Prostate gland (tissue), 2 donors: ENCODE data around the gene TMA7B. TPM values are rescaled to one million over a fixed set of nuclear protein-coding genes. Genes with fewer than 3 reads are reported as not detected.

Experiments
- DNase-seq: peaks from one replicate; pipeline ENCODE4 v3.0.0-alpha.2; 2019; ENCODE audit warnings: low spot score
- H3K27ac ChIP-seq, 2 donors: fragments of 200-600 bp; sonication (generic); 2 replicates each; pipeline ENCODE4 v1.5.1; 2017 to 2019
- H3K27me3 ChIP-seq: fragments of 200-600 bp; sonication (generic); replicated peaks from 2 replicates; pipeline ENCODE4 v1.5.1; 2019; ENCODE audit not compliant: insufficient read depth
- H3K36me3 ChIP-seq, 2 donors: fragments of 200-600 bp; sonication (generic); 1 replicate in 1 of 2; 2 replicates in 1 of 2; pipeline versions ENCODE4 v1.5.1 to v1.8.1; 2017 to 2019
- H3K4me1 ChIP-seq: fragments of 200-600 bp; sonication (generic); replicated peaks from 2 replicates; pipeline ENCODE4 v1.5.1; 2019
- H3K4me3 ChIP-seq, 2 donors: fragments of 200-600 bp; sonication (generic); 2 replicates each; pipeline ENCODE4 v1.5.1; 2017 to 2019
- H3K9me3 ChIP-seq: fragments of 200-600 bp; sonication (generic); 2 replicates; pipeline ENCODE4 v1.5.1; 2017
- CTCF ChIP-seq, 4 experiments: fragments of 200-600 bp in 2 of 4; fragments of 450-650 bp in 2 of 4; sonication (generic) in 2 of 4; IDR thresholded peaks; 1 replicate in 3 of 4; 2 replicates in 1 of 4; pipeline ENCODE4 v1.5.1; 2016 to 2019; ENCODE audit warnings: antibody characterized with exemption in 4 of 4, mild to moderate bottlenecking in 2 of 4, moderate library complexity in 2 of 4
- POLR2A ChIP-seq: fragments of 450-650 bp; IDR thresholded peaks from one replicate; pipeline ENCODE4 v1.6.1; 2016; ENCODE audit warnings: antibody characterized with exemption, mild to moderate bottlenecking
- POLR2AphosphoS5 ChIP-seq: sonication (generic); formaldehyde crosslinking; IDR thresholded peaks from one replicate; pipeline ENCODE4 v1.6.1; 2017; ENCODE audit warnings: antibody characterized with exemption
- WGBS: methylation state at CpG from one replicate; pipeline ENCODE4 v1.1.5; 2018; 5-methylcytosine and 5-hydroxymethylcytosine counted together
- intact Hi-C: fragments of 100-400 bp; cut with DNase I; formaldehyde crosslinking; loops from one replicate; pipeline ENCODE4 v1.14.2; 2022
- total RNA-seq, 2 donors: library from RNA; depleted of rRNA; stranded (reverse); fragments of >200 nt; gene quantifications; one replicate each; pipeline ENCODE4 v1.1.0, GENCODE V29; 2016

Gene TMA7B
- total RNA-seq, 2 donors from 2014 or later: not detected

- no peak overlapping the region for H3K4me3 ChIP-seq
- no peaks in the 10 kb centered on the region for H3K9me3 ChIP-seq
- H3K4me1 ChIP-seq: no peaks in the 10 kb centered on the region
- DNase-seq: no peak
- no peak overlapping the region for H3K27ac ChIP-seq
- no peaks in the 10 kb centered on the region for H3K36me3 ChIP-seq
- intact Hi-C loops: no loop called here
- no peak for TF ChIP-seq CTCF (IDR thresholded peaks at IDR 0.05)
- peak; percentile 30 for TF ChIP-seq POLR2A
- no peaks in the 10 kb centered on the region for H3K27me3 ChIP-seq
- 80% methylated on average over 7 of the region's 7 CpGs for WGBS
Measured at GRCh38 chr22:39985383-39986035, 25.3 kb downstream of the TMA7B start.

- intact Hi-C loops: no loop called here
- H3K4me3 ChIP-seq: no peak overlapping the region
- no peak for DNase-seq
- TF ChIP-seq POLR2A: no peak
- no peak for TF ChIP-seq CTCF (IDR thresholded peaks at IDR 0.05)
- TF ChIP-seq POLR2AphosphoS5: no peak
- no peak overlapping the region for H3K27ac ChIP-seq
- H3K9me3 ChIP-seq: no peaks in the 10 kb centered on the region
- no peaks in the 10 kb centered on the region for H3K36me3 ChIP-seq
- WGBS: 64% methylated on average over 10 of the region's 10 CpGs
- no peaks in the 10 kb centered on the region for H3K4me1 ChIP-seq
- no peaks in the 10 kb centered on the region for H3K27me3 ChIP-seq
Measured at GRCh38 chr22:39988386-39989114, 28.4 kb downstream of the TMA7B start.

GRCh38 chr22:39989633-39990032 lies 29.4 kb downstream of the TMA7B start:
- intact Hi-C loops: no loop called here
- Histone ChIP-seq H3K27ac (no peak overlapping the region), H3K4me3 (no peak overlapping the region), H3K27me3 (no peaks in the 10 kb centered on the region), H3K4me1 (no peaks in the 10 kb centered on the region), H3K9me3 (no peaks in the 10 kb centered on the region), H3K36me3 (no peaks in the 10 kb centered on the region)
- TF ChIP-seq CTCF (IDR thresholded peaks at IDR 0.05): no peak
- no peak for TF ChIP-seq POLR2A
- TF ChIP-seq POLR2AphosphoS5: no peak
- 89% methylated on average over 7 of the region's 7 CpGs for WGBS
- no peak for DNase-seq

- H3K27me3 ChIP-seq: no peaks in the 10 kb centered on the region
- H3K9me3 ChIP-seq: no peaks in the 10 kb centered on the region
- no peak overlapping the region for H3K4me3 ChIP-seq
- no peak overlapping the region for H3K27ac ChIP-seq
- TF ChIP-seq CTCF (IDR thresholded peaks at IDR 0.05): no peak
- no peak for TF ChIP-seq POLR2A
- WGBS: 95% methylated on average over 3 of the region's 3 CpGs
- DNase-seq: no peak
- H3K36me3 ChIP-seq: no peaks in the 10 kb centered on the region
- intact Hi-C loops: no loop called here
- no peaks in the 10 kb centered on the region for H3K4me1 ChIP-seq
Measured at GRCh38 chr22:39990686-39991085, 30.5 kb downstream of the TMA7B start.
